Esophagus squamous epithelium (tissue), 5 donors: Measurements from ENCODE around the gene CAPG. TPM values are rescaled to one million over a fixed set of nuclear protein-coding genes. Genes with fewer than 3 reads are reported as not detected.
"Not testable (repeated sequence)": the region's sequence is repeated elsewhere in the genome, so short reads cannot be mapped to it uniquely, and the experiment has no call there.

Source experiments
- DNase-seq: peaks from one replicate; lab custom pipeline; 2025; lab: John Stamatoyannopoulos, UW
- H3K27ac ChIP-seq, 4 donors: fragments of 200-600 bp; sonication (generic); one replicate each; pipeline ENCODE4 v1.5.1; 2016 to 2019; ENCODE audit warnings: mild to moderate bottlenecking in 1 of 4
- H3K27me3 ChIP-seq, 4 donors: fragments of 200-600 bp; sonication (generic); 1 replicate in 3 of 4; 2 replicates in 1 of 4; pipeline versions ENCODE4 v1.5.1 to v1.6.0; 2017 to 2021; ENCODE audit warnings: antibody characterized with exemption in 1 of 4
- H3K36me3 ChIP-seq, 3 donors: fragments of 200-600 bp; sonication (generic); one replicate each; pipeline ENCODE4 v1.5.1; 2016 to 2019
- H3K4me1 ChIP-seq, 3 donors: fragments of 200-600 bp; sonication (generic); one replicate each; pipeline ENCODE4 v1.5.1; 2017 to 2019
- H3K4me3 ChIP-seq, 4 donors: fragments of 200-600 bp; sonication (generic); 1 replicate in 3 of 4; 2 replicates in 1 of 4; pipeline ENCODE4 v1.5.1; 2016 to 2019; ENCODE audit warnings: mild to moderate bottlenecking in 2 of 4, moderate library complexity in 1 of 4
- H3K9me3 ChIP-seq, 3 donors: fragments of 200-600 bp; sonication (generic); one replicate each; pipeline ENCODE4 v1.5.1; 2016 to 2019
- POLR2A ChIP-seq, 4 donors: fragments of 450-650 bp; IDR thresholded peaks; one replicate each; pipeline ENCODE4 v1.6.1; 2017; ENCODE audit warnings: antibody characterized with exemption in 4 of 4, mild to moderate bottlenecking in 4 of 4, moderate library complexity in 3 of 4
- WGBS, 2 donors: methylation state at CpG; one replicate each; pipeline ENCODE4 v1.1.5; 2018; 5-methylcytosine and 5-hydroxymethylcytosine counted together
- intact Hi-C: fragments of 100-400 bp; cut with DNase I; formaldehyde crosslinking; loops from one replicate; pipeline ENCODE4 v1.15.0; 2022
- total RNA-seq, 4 donors: library from RNA; depleted of rRNA; stranded (reverse); fragments of >200 nt; gene quantifications; one replicate each; pipeline ENCODE4 v1.1.0, GENCODE V29; 2016
- TF ChIP-seq, protein P1 (sequence below), 6 experiments: fragments of 450-650 bp in 4 of 6; fragments of 200-600 bp in 2 of 6; sonication (generic) in 2 of 6; IDR thresholded peaks; one replicate each; pipeline ENCODE4 v1.5.1; 2016 to 2019; ENCODE audit warnings: antibody characterized with exemption in 6 of 6, mild to moderate bottlenecking in 4 of 6, moderate library complexity in 4 of 6
- donor health status: DM: yes; HTN: yes; CAD: no.

CAPG gene
- total RNA-seq, 4 donors from 2014 or later: 185 to 301 (median 221) TPM

DNA sequence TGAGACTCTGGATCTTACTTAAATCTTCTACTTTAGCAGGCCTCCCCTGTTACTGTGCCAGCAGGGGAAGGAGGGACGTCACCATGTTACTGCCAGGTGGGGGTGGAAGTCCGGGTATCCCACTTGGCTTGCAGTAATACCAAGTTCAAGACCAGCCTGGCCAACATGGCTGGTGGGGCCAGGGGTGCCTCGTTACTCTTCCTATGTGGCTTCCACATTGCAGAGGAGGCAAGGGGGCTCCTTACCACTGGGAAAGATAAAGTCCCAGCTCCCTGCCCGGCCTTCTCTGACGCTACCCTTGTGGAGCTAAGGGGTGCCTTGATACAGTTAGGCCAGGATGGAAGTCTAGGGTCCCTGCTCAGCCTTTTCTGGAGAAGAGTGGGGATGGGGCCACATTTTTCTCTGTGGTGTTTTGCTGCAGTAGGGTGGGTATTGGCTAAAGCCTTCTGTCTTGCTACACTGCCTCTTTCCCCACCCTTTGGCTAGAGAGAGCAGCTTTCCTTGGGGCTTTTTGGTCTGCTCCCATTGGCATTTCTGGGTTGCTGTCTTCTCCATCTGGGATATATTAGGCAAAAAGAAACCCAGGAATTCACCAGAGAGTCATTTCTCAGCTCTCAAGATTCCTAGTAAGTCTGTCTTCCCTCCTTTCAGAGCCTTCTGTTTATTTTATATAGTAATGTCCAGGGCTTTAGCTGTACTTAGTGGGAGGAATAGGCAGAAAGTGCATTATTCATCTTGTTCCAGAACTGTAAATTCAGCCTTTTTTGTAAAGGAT is 33.7 kb downstream of the CAPG start:
- Histone ChIP-seq H3K9me3 (no peaks in the 10 kb centered on the region), H3K27me3 (no peaks in the 10 kb centered on the region), H3K27ac (peak overlapping the region in 3 of 4 donors; percentile 4 to 64 (median 31)), H3K4me3 (no peak overlapping the region), H3K36me3 (peaks cover 0 to 73% (median 6%) of the 10 kb centered on the region in 3 donors), H3K4me1 (peaks cover 6 to 26% (median 13%) of the 10 kb centered on the region in 3 donors)
- WGBS, 2 donors: 100% methylated on average over 1 to 2 of the region's 5 CpGs
- intact Hi-C loops: no loop called here
- TF ChIP-seq, protein P1, sequence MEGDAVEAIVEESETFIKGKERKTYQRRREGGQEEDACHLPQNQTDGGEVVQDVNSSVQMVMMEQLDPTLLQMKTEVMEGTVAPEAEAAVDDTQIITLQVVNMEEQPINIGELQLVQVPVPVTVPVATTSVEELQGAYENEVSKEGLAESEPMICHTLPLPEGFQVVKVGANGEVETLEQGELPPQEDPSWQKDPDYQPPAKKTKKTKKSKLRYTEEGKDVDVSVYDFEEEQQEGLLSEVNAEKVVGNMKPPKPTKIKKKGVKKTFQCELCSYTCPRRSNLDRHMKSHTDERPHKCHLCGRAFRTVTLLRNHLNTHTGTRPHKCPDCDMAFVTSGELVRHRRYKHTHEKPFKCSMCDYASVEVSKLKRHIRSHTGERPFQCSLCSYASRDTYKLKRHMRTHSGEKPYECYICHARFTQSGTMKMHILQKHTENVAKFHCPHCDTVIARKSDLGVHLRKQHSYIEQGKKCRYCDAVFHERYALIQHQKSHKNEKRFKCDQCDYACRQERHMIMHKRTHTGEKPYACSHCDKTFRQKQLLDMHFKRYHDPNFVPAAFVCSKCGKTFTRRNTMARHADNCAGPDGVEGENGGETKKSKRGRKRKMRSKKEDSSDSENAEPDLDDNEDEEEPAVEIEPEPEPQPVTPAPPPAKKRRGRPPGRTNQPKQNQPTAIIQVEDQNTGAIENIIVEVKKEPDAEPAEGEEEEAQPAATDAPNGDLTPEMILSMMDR (IDR thresholded peaks at IDR 0.05): no peak
- TF ChIP-seq POLR2A (IDR thresholded peaks at IDR 0.05): no peak
- DNase-seq: no peak

GRCh38 chr2:85371045-85371444 is 39.1 kb downstream of the CAPG start:
- Histone ChIP-seq H3K4me3 (no peak overlapping the region), H3K4me1 (peaks cover 0 to 11% (median 0%) of the 10 kb centered on the region in 3 donors), H3K27ac (no peak overlapping the region), H3K9me3 (no peaks in the 10 kb centered on the region), H3K36me3 (peaks cover 0 to 61% (median 0%) of the 10 kb centered on the region in 3 donors), H3K27me3 (no peaks in the 10 kb centered on the region)
- no peak for DNase-seq
- intact Hi-C loops: no loop called here
- TF ChIP-seq, protein P1 (IDR thresholded peaks at IDR 0.05): no peak
- no peak for TF ChIP-seq POLR2A (IDR thresholded peaks at IDR 0.05)
- WGBS, 2 donors: 89 to 98% methylated on average over 9 to 10 of the region's 11 CpGs

DNA sequence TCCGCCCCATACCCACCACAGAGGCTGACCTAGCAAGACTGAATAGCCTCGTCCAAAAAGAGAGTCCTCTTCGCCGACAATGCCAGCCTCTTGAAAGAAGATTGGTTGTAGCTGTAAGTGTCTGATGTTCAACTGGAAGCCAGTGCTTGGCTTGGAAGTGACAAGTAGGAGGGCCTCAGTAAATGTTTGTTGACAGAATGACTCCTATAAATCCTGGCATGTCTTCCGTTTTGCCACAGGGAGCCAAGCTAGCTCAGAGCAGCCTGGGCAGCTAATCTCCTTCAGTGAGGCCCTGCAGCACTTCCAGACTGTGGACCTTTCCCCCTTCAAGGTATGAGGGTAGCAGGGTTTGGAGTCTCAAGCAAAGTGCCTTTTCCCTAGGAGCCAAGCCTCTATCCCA is 40.7 kb downstream of the CAPG start:
- TF ChIP-seq, protein P1 (IDR thresholded peaks at IDR 0.05): no peak
- TF ChIP-seq POLR2A (IDR thresholded peaks at IDR 0.05): no peak
- intact Hi-C loops: no loop called here
- Histone ChIP-seq H3K27me3 (no peaks in the 10 kb centered on the region), H3K4me3 (no peak overlapping the region), H3K4me1 (peaks cover 0 to 11% (median 0%) of the 10 kb centered on the region in 3 donors), H3K9me3 (no peaks in the 10 kb centered on the region), H3K27ac (no peak overlapping the region), H3K36me3 (peaks cover 0 to 63% (median 0%) of the 10 kb centered on the region in 3 donors)
- no peak for DNase-seq
- 50 to 67% methylated on average over 5 of the region's 5 CpGs for WGBS, 2 donors

DNA sequence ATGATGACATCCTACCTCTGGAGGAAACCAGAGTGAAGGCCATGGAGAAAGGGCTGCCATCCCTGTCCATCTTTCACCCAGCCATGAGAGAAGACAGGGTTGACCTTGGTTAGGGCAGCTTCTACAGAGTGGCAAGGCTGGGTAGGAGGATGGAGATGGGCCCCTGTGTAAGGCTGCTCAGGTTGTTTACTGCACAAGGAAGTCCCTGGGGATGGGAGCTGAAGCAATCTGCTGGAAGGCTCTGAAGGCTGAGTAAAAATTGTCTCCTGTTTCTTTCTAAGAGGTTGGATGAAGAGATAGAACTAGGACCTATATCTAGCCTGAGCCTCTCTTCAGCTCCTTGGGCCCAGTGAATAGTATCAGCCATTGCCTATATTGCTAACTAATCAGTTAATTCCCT is 41.2 kb downstream of the CAPG start:
- intact Hi-C loops: no loop called here
- Histone ChIP-seq H3K4me3 (no peak overlapping the region), H3K27ac (no peak overlapping the region), H3K27me3 (no peaks in the 10 kb centered on the region), H3K9me3 (no peaks in the 10 kb centered on the region), H3K4me1 (peaks cover 0 to 11% (median 0%) of the 10 kb centered on the region in 3 donors), H3K36me3 (peaks cover 0 to 64% (median 0%) of the 10 kb centered on the region in 3 donors)
- TF ChIP-seq POLR2A (IDR thresholded peaks at IDR 0.05): no peak
- TF ChIP-seq, protein P1 (IDR thresholded peaks at IDR 0.05): no peak
- DNase-seq: no peak

DNA sequence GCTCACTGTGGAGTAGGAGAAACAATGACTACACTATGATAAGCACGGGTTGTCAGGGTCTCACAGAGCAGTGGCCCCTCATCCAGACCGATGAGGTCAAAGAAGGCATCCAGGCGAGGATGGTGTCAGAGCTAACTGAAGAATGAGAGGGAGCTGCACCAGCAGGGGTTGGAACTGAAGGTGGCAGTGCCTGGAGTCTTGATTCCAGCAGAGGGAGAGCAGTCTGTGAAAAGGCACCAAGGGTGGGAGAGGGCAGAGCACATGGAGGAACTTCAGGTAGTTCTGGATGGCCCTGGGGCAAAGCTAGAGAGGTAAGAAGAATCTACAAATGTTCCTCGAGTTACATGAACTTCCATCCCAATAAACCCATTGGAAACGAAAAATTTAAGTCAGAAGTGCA is 43.0 kb downstream of the CAPG start:
- Histone ChIP-seq H3K9me3 (no peaks in the 10 kb centered on the region), H3K4me3 (no peak overlapping the region), H3K27ac (no peak overlapping the region), H3K4me1 (peaks cover 0 to 11% (median 0%) of the 10 kb centered on the region in 3 donors), H3K27me3 (no peaks in the 10 kb centered on the region), H3K36me3 (peaks cover 0 to 73% (median 9%) of the 10 kb centered on the region in 3 donors)
- 85 to 91% methylated on average over 4 to 5 of the region's 5 CpGs for WGBS, 2 donors
- DNase-seq: no peak
- intact Hi-C loops: no loop called here
- TF ChIP-seq, protein P1 (IDR thresholded peaks at IDR 0.05): no peak
- no peak for TF ChIP-seq POLR2A (IDR thresholded peaks at IDR 0.05)

- H3K9me3 ChIP-seq, H3K4me3 ChIP-seq, DNase-seq, H3K27ac ChIP-seq, H3K27me3 ChIP-seq, H3K4me1 ChIP-seq, intact Hi-C loops: not testable (repeated sequence)
- WGBS, 2 donors: 88 to 92% methylated on average over 5 of the region's 5 CpGs
- H3K36me3 ChIP-seq: peaks cover 6 to 81% (median 9%) of the 10 kb centered on the region in 3 donors
These were observed 47.3 kb downstream of the CAPG start for GRCh38 chr2:85362653-85363387.
